SK-N-SH treated with all-trans-retinoic acid at 6 μM for 48 hours (cell line): ENCODE results near the gene LRRC28.

Experiments used
- CREB5 ChIP-seq: fragments of 250-450 bp; sonication (Bioruptor Pico); IDR thresholded peaks from 2 replicates; pipeline ENCODE4 v1.5.1; 2020; ENCODE audit warnings: low read depth, mild to moderate bottlenecking, moderate library complexity
- CSDC2 ChIP-seq: fragments of 250-450 bp; sonication (Bioruptor Pico); IDR thresholded peaks from 2 replicates; pipeline ENCODE4 v1.5.0; 2020; ENCODE audit warnings: mild to moderate bottlenecking, moderate library complexity
- GLIS3 ChIP-seq: fragments of 250-450 bp; sonication (Bioruptor Pico); IDR thresholded peaks from 2 replicates; pipeline ENCODE4 v1.5.0; 2020; ENCODE audit warnings: mild to moderate bottlenecking, moderate library complexity
- PATZ1 ChIP-seq: fragments of 250-450 bp; sonication (Bioruptor Pico); IDR thresholded peaks from 2 replicates; pipeline ENCODE4 v1.8.0; 2020; ENCODE audit warnings: mild to moderate bottlenecking, moderate library complexity, borderline replicate concordance
- POU6F1 ChIP-seq: fragments of 250-450 bp; sonication (Bioruptor Pico); IDR thresholded peaks from 2 replicates; pipeline ENCODE4 v1.8.0; 2021; ENCODE audit warnings: low read depth, mild to moderate bottlenecking, moderate library complexity, borderline replicate concordance
- RARB ChIP-seq: fragments of 250-450 bp; sonication (Bioruptor Pico); IDR thresholded peaks from 2 replicates; pipeline ENCODE4 v1.8.0; 2021; ENCODE audit warnings: mild to moderate bottlenecking, moderate library complexity
- TCF4 ChIP-seq: fragments of 250-450 bp; sonication (Bioruptor Pico); IDR thresholded peaks from 2 replicates; pipeline ENCODE4 v1.8.0; 2021; ENCODE audit warnings: mild to moderate bottlenecking, moderate library complexity, borderline replicate concordance
- TOX ChIP-seq: fragments of 250-450 bp; sonication (Bioruptor Pico); IDR thresholded peaks from 2 replicates; pipeline ENCODE4 v1.8.0; 2021; ENCODE audit warnings: mild to moderate bottlenecking, moderate library complexity, borderline replicate concordance
- ZC3H10 ChIP-seq: fragments of 250-450 bp; sonication (Bioruptor Pico); IDR thresholded peaks from 2 replicates; pipeline ENCODE4 v1.5.1; 2021; ENCODE audit warnings: mild to moderate bottlenecking, moderate library complexity
- ZFP3 ChIP-seq: fragments of 250-450 bp; sonication (Bioruptor Pico); IDR thresholded peaks from 2 replicates; pipeline ENCODE4 v1.5.0; 2020; ENCODE audit warnings: mild to moderate bottlenecking, moderate library complexity
- ZNF8 ChIP-seq: fragments of 450-650 bp; formaldehyde crosslinking; IDR thresholded peaks from 2 replicates; pipeline ENCODE4 v1.5.0; 2020; ENCODE audit warnings: mild to moderate bottlenecking, moderate library complexity

- TF ChIP-seq ZFP3 (CRISPR knock-in tag) (no peak), CREB5 (CRISPR knock-in tag) (no peak), GLIS3 (CRISPR knock-in tag) (no peak), PATZ1 (CRISPR knock-in tag) (no peak), ZNF8 (CRISPR knock-in tag) (no peak), CSDC2 (CRISPR knock-in tag) (no peak), TCF4 (CRISPR knock-in tag) (no peak), POU6F1 (CRISPR knock-in tag) (no peak), TOX (CRISPR knock-in tag) (no peak), RARB (CRISPR knock-in tag) (no peak), ZC3H10 (CRISPR knock-in tag) (no peak)
Measured at GRCh38 chr15:99345242-99345641, 94.0 kb downstream of the LRRC28 start.
